ENCODE results near the gene TBRG4.

GRCh38 chr7:45130910-45131309 lies 19.4 kb upstream of the TBRG4 start:
- TF ChIP-seq CTCF (IDR thresholded peaks at IDR 0.05; ENCODE audit: low read depth, low read length, poor library complexity, severe bottlenecking) (no peak), EZH2phosphoT487 (IDR thresholded peaks at IDR 0.05; ENCODE audit: borderline replicate concordance, low read length) (no peak)
